CD14-positive monocyte (primary cell): ENCODE measurements around the gene RCN2. TPM values are rescaled to one million over a fixed set of nuclear protein-coding genes. Genes with fewer than 3 reads are reported as not detected.

Experiments
- DNase-seq, 3 donors: peaks; one replicate each; pipeline ENCODE4 v3.0.0-alpha.2; 2011 to 2022
- H2AFZ ChIP-seq: 2 replicates; pipeline ENCODE4 v1.6.0; 2012; ENCODE audit warnings: mild to moderate bottlenecking, low read depth, low read length, inconsistent platforms; ENCODE audit not compliant: insufficient read depth, poor library complexity, severe bottlenecking
- H3K27ac ChIP-seq, 2 donors: 1 replicate in 1 of 2; 2 replicates in 1 of 2; pipeline ENCODE4 v1.5.1; 2012 to 2013; ENCODE audit warnings: low read length in 2 of 2, control low read depth in 1 of 2, inconsistent platforms in 1 of 2, low read depth in 1 of 2, mild to moderate bottlenecking in 1 of 2
- H3K27me3 ChIP-seq, 2 donors: one replicate each; pipeline versions ENCODE4 v1.6.0 to v1.6.1; 2011 to 2013; ENCODE audit warnings: low read length in 2 of 2; ENCODE audit not compliant: control insufficient read depth in 2 of 2, insufficient read depth in 2 of 2
- H3K36me3 ChIP-seq, 2 donors: replicated peaks in 1 of 2; 1 replicate in 1 of 2; 2 replicates in 1 of 2; pipeline versions ENCODE4 v1.5.1 to v1.6.1; 2012 to 2013; ENCODE audit warnings: low read length in 2 of 2, control low read depth in 1 of 2, inconsistent platforms in 1 of 2, mild to moderate bottlenecking in 1 of 2; ENCODE audit not compliant: insufficient read depth in 2 of 2, control insufficient read depth in 1 of 2
- H3K4me1 ChIP-seq, 2 donors: 1 replicate in 1 of 2; 2 replicates in 1 of 2; pipeline versions ENCODE4 v1.5.1 to v1.6.1; 2012 to 2013; ENCODE audit warnings: low read length in 2 of 2, control low read depth in 1 of 2, inconsistent platforms in 1 of 2, mild to moderate bottlenecking in 1 of 2, moderate library complexity in 1 of 2; ENCODE audit not compliant: insufficient read depth in 2 of 2, control insufficient read depth in 1 of 2
- H3K4me2 ChIP-seq: replicated peaks from 2 replicates; pipeline ENCODE3; 2012; ENCODE audit warnings: low read length, moderate library complexity, mild to moderate bottlenecking; ENCODE audit not compliant: poor library complexity, severe bottlenecking; ENCODE audit errors: extremely low read depth
- H3K4me3 ChIP-seq, 3 experiments: fragments of 200-600 bp in 1 of 3; sonication (generic) in 1 of 3; replicated peaks in 1 of 3; 1 replicate in 2 of 3; 2 replicates in 1 of 3; pipeline ENCODE4 v1.5.1; 2011 to 2013; ENCODE audit warnings: low read length in 3 of 3, mild to moderate bottlenecking in 3 of 3, control low read depth in 2 of 3, low read depth in 2 of 3, inconsistent platforms in 1 of 3, moderate library complexity in 1 of 3
- H3K79me2 ChIP-seq: 2 replicates; pipeline ENCODE4 v1.6.0; 2012; ENCODE audit warnings: mild to moderate bottlenecking, control low read depth, inconsistent platforms, low read length, moderate library complexity; ENCODE audit not compliant: insufficient read depth
- H3K9ac ChIP-seq: 2 replicates; pipeline ENCODE4 v1.6.0; 2017; ENCODE audit warnings: low read length, mild to moderate bottlenecking; ENCODE audit not compliant: insufficient read depth, poor library complexity, severe bottlenecking
- H3K9me3 ChIP-seq, 2 donors: replicated peaks in 1 of 2; 1 replicate in 1 of 2; 2 replicates in 1 of 2; pipeline versions ENCODE4 v1.5.1 to v1.6.1; 2012 to 2013; ENCODE audit warnings: low read length in 2 of 2, control low read depth in 1 of 2; ENCODE audit not compliant: control insufficient read depth in 1 of 2, insufficient read depth in 1 of 2
- H4K20me1 ChIP-seq: 2 replicates; pipeline ENCODE4 v1.6.0; 2012; ENCODE audit warnings: mild to moderate bottlenecking, low read length, control low read depth, moderate library complexity; ENCODE audit not compliant: insufficient read depth
- H3K27ac Mint-ChIP-seq, 7 donors: one replicate each; pipeline ENCODE4 v1.8.0; 2020; ENCODE audit warnings: mild to moderate bottlenecking in 7 of 7, mixed read lengths in 7 of 7, moderate library complexity in 6 of 7, inconsistent platforms in 2 of 7
- H3K27me3 Mint-ChIP-seq, 3 donors: one replicate each; pipeline ENCODE4 v1.8.0; 2021 to 2022; ENCODE audit warnings: low read depth in 3 of 3, mild to moderate bottlenecking in 3 of 3, mixed read lengths in 3 of 3, moderate library complexity in 3 of 3, inconsistent platforms in 1 of 3
- H3K36me3 Mint-ChIP-seq, 2 donors: one replicate each; pipeline ENCODE4 v1.8.0; 2020; ENCODE audit warnings: mixed read lengths in 2 of 2, inconsistent platforms in 1 of 2, mild to moderate bottlenecking in 1 of 2
- H3K4me1 Mint-ChIP-seq: one replicate; pipeline ENCODE4 v1.8.0; 2020; ENCODE audit warnings: mild to moderate bottlenecking, mixed read lengths
- H3K4me3 Mint-ChIP-seq, 2 donors: one replicate each; pipeline ENCODE4 v1.8.0; 2020; ENCODE audit warnings: mild to moderate bottlenecking in 2 of 2, mixed read lengths in 2 of 2, moderate library complexity in 1 of 2
- H3K9me3 Mint-ChIP-seq, 7 donors: one replicate each; pipeline ENCODE4 v1.8.0; 2020 to 2022; ENCODE audit warnings: mixed read lengths in 7 of 7, mild to moderate bottlenecking in 6 of 7, moderate library complexity in 6 of 7, inconsistent platforms in 2 of 7
- CTCF ChIP-seq: fragments of 200-600 bp; IDR thresholded peaks from one replicate; pipeline ENCODE4 v1.8.0; 2022; ENCODE audit warnings: antibody characterized with exemption, mild to moderate bottlenecking
- WGBS: methylation state at CpG from one replicate; pipeline ENCODE4 v1.1.5; 2013; ENCODE audit warnings: missing lambda C conversion rate; ENCODE audit not compliant: insufficient coverage; 5-methylcytosine and 5-hydroxymethylcytosine counted together
- intact Hi-C, 2 donors: fragments of 100-400 bp; cut with micrococcal nuclease; formaldehyde crosslinking; loops; one replicate each; pipeline versions ENCODE4 v1.15.0 to v1.15.1; 2023
- polyA plus RNA-seq, 3 donors: library from polyadenylated mRNA; depleted of rRNA in 1 of 3; unstranded in 2 of 3; stranded (reverse) in 1 of 3; fragments of 300-500 nt in 2 of 3; fragments of >200 nt in 1 of 3; fragmentation: Illumina TruSeq in 2 of 3; gene quantifications; 1 replicate in 2 of 3; 2 replicates in 1 of 3; pipeline ENCODE4 v1.2.3, GENCODE V29; 2012 to 2021

RCN2 gene
- polyA plus RNA-seq, 3 donors = 7.1 to 16.4 (median 13.2) TPM

- no peak overlapping the region for H2AFZ ChIP-seq
- DNase-seq = no peak
- H3K27me3 ChIP-seq = no peaks in the 10 kb centered on the region
- no peak overlapping the region for H3K9ac ChIP-seq
- H3K4me1 ChIP-seq = no peaks in the 10 kb centered on the region
- no peaks in the 10 kb centered on the region for H3K36me3 ChIP-seq
- TF ChIP-seq CTCF = no peak
- no peak overlapping the region for H3K4me3 Mint-ChIP-seq
- intact Hi-C loops = no loop called here
- no peaks in the 10 kb centered on the region for H3K79me2 ChIP-seq
- H3K36me3 Mint-ChIP-seq = no peaks in the 10 kb centered on the region
- no peaks in the 10 kb centered on the region for H3K9me3 ChIP-seq
- WGBS = 86% methylated on average over 2 of the region's 6 CpGs
- H3K4me2 ChIP-seq = no peak overlapping the region
- H3K4me1 Mint-ChIP-seq = no peaks in the 10 kb centered on the region
- peaks cover 1 to 9% (median 7%) of the 10 kb centered on the region in 3 donors for H3K27me3 Mint-ChIP-seq
- H3K27ac Mint-ChIP-seq = no peak overlapping the region
- no peak overlapping the region for H3K4me3 ChIP-seq
- no peak overlapping the region for H3K27ac ChIP-seq
- H3K9me3 Mint-ChIP-seq = no peaks in the 10 kb centered on the region
- no peaks in the 10 kb centered on the region for H4K20me1 ChIP-seq
These were observed 29.9 kb downstream of the RCN2 start for GRCh38 chr15:76961268-76962011.

DNA sequence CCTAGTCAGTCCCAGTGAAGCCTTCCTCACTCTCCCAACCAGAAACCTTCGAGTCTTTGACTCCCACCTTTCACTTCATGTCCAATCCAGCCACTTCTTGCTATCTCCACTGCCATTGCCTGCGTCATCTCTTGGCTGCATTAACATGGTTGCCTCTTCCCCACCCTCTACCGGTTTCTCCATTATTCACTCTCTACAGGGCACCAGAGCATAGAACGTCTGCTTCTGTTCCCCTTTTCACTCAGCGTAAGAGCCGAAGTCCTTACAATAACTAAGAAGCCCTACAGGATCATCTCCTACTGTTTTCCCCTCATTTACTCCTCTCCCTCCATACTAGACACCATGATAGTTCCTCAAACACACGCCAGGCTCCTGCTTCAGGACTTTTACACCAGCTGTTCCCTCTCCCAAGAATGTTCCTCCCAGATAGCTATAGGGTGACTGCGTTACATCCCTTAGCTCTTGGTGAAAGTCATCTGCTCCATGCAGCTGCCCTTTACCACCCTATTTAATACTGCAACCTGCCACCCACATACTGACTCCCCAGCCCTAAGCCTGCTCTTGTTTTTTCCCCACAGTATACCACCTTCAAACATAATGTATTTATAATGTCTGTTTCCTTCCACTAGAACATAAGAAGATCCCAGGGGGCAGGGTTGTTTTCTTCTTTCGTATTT lies 30.9 kb downstream of the RCN2 start:
- intact Hi-C loops = no loop called here
- H3K4me1 ChIP-seq = no peaks in the 10 kb centered on the region
- WGBS = 86% methylated on average over 7 of the region's 9 CpGs
- no peak overlapping the region for H3K4me3 ChIP-seq
- H3K4me2 ChIP-seq = no peak overlapping the region
- no peaks in the 10 kb centered on the region for H3K79me2 ChIP-seq
- no peak overlapping the region for H3K27ac ChIP-seq
- H3K27ac Mint-ChIP-seq = no peak overlapping the region
- no peak overlapping the region for H3K4me3 Mint-ChIP-seq
- H3K9me3 ChIP-seq = no peaks in the 10 kb centered on the region
- H3K9me3 Mint-ChIP-seq = no peaks in the 10 kb centered on the region
- no peak for DNase-seq
- H3K27me3 ChIP-seq = no peaks in the 10 kb centered on the region
- no peaks in the 10 kb centered on the region for H3K36me3 Mint-ChIP-seq
- no peaks in the 10 kb centered on the region for H3K36me3 ChIP-seq
- no peaks in the 10 kb centered on the region for H4K20me1 ChIP-seq
- no peak overlapping the region for H3K9ac ChIP-seq
- H3K4me1 Mint-ChIP-seq = no peaks in the 10 kb centered on the region
- peaks cover 1 to 10% (median 10%) of the 10 kb centered on the region in 3 donors for H3K27me3 Mint-ChIP-seq
- H2AFZ ChIP-seq = no peak overlapping the region
- no peak for TF ChIP-seq CTCF
